RKO (cell line): ENCODE measurements around the gene CREB3L1.

Source experiments
- DNase-seq: peaks from one replicate; pipeline ENCODE4 v3.0.0-alpha.2; 2016; ENCODE audit warnings: low spot score

CREB3L1 gene

GRCh38 chr11:46277622-46278386 lies at the start of gene CREB3L1:
Gene CREB3L1, plus strand, starts transcription at chr11:46277662. Its CDS starts 450 bp downstream, at chr11:46278112.
- DNase-seq = no peak

- DNase-seq = no peak
Observed at GRCh38 chr11:46229230-46229629, 48.2 kb upstream of the CREB3L1 start.

GRCh38 chr11:46234311-46234710 lies 43.2 kb upstream of the CREB3L1 start:
- DNase-seq = no peak

GRCh38 chr11:46235777-46236688 lies 41.4 kb upstream of the CREB3L1 start:
- peak; percentile 68 for DNase-seq

GRCh38 chr11:46236918-46237247 lies 40.6 kb upstream of the CREB3L1 start:
- DNase-seq = no peak

GRCh38 chr11:46237248-46238077 lies 40.0 kb upstream of the CREB3L1 start:
- peak; percentile 95 for DNase-seq

GRCh38 chr11:46238078-46238966 lies 39.1 kb upstream of the CREB3L1 start:
- DNase-seq = no peak

GRCh38 chr11:46238967-46239800 lies 38.3 kb upstream of the CREB3L1 start:
- peak; percentile 92 for DNase-seq

- peak; percentile 77 for DNase-seq
Observed at GRCh38 chr11:46239801-46240061, 37.7 kb upstream of the CREB3L1 start.

GRCh38 chr11:46240371-46240770 lies 37.1 kb upstream of the CREB3L1 start:
- DNase-seq = no peak

GRCh38 chr11:46240861-46241260 lies 36.6 kb upstream of the CREB3L1 start:
- no peak for DNase-seq

- DNase-seq = no peak
Observed at GRCh38 chr11:46242041-46242951, 35.2 kb upstream of the CREB3L1 start.

- peak; percentile 96 for DNase-seq
Observed at GRCh38 chr11:46242952-46243795, 34.3 kb upstream of the CREB3L1 start.

- DNase-seq = no peak
Observed at GRCh38 chr11:46243796-46244109, 33.7 kb upstream of the CREB3L1 start.

- DNase-seq = no peak
Observed at GRCh38 chr11:46246521-46246920, 30.9 kb upstream of the CREB3L1 start.

- DNase-seq = no peak
Observed at GRCh38 chr11:46247090-46247489, 30.4 kb upstream of the CREB3L1 start.

GRCh38 chr11:46247659-46248058 lies 29.8 kb upstream of the CREB3L1 start:
- DNase-seq = peak; percentile 14

- DNase-seq = peak; percentile 84
Observed at GRCh38 chr11:46248289-46249102, 29.0 kb upstream of the CREB3L1 start.
